Epithelial cell of alveolus of lung (primary cell): Measurements from ENCODE around the gene USE1. TPM values are rescaled to one million over a fixed set of nuclear protein-coding genes. Genes with fewer than 3 reads are reported as not detected.

Source experiments
- total RNA-seq: library from RNA; depleted of rRNA; stranded (reverse); fragments of >200 nt; gene quantifications from 2 replicates; pipeline ENCODE4 v1.2.1, GENCODE V29; 2015

Gene USE1
- total RNA-seq: 28.7 and 43.4 TPM in 2 replicates

GRCh38 chr19:17215127-17215971 lies at the start of gene USE1:
USE1 (plus strand) TSS chr19:17215357; CDS start chr19:17215406, 49 bp downstream.

GRCh38 chr19:17226002-17226933 lies 11.1 kb downstream of the USE1 start, which contains the start of gene OCEL1:
OCEL1 (plus strand) TSS chr19:17226226; CDS start chr19:17226248, 22 bp downstream.

GRCh38 chr19:17245535-17245984 lies 30.4 kb downstream of the USE1 start, which contains the start of gene NR2F6:
NR2F6 (minus strand) TSS chr19:17245919; CDS start chr19:17245220, 699 bp downstream.

GRCh38 chr19:17264641-17264979 lies 49.5 kb downstream of the USE1 start, which contains the start of gene USHBP1:
USHBP1 (minus strand) TSS chr19:17264745; CDS start chr19:17264299, 446 bp downstream.

GRCh38 chr19:17266975-17267788 lies 52.0 kb downstream of the USE1 start, which contains the start of gene BABAM1:
BABAM1 (plus strand) TSS chr19:17267443; CDS start chr19:17268807, 1,364 bp downstream.

Other genes with a start within 250 kb of the USE1 start
- gene CPAMD8, start 188.5 kb upstream of the USE1 start, total RNA-seq: 0.88 and 0.91 TPM in 2 replicates
- gene HAUS8, start 139.9 kb upstream of the USE1 start, total RNA-seq: 7.3 and 13.4 TPM in 2 replicates
- 40.6 and 51.3 TPM in 2 replicates for gene MYO9B, start 139.6 kb upstream of the USE1 start, total RNA-seq
- gene OCEL1, start 10.9 kb downstream of the USE1 start, total RNA-seq: 20.2 and 28.4 TPM in 2 replicates
- 76.9 and 86.4 TPM in 2 replicates for gene NR2F6, start 30.6 kb downstream of the USE1 start, total RNA-seq
- 0.26 TPM in 1 of 2 replicates, not detected in the other for gene USHBP1, start 49.4 kb downstream of the USE1 start, total RNA-seq
- 70.1 and 93.5 TPM in 2 replicates for gene BABAM1, start 52.1 kb downstream of the USE1 start, total RNA-seq
- 0.39 and 0.96 TPM in 2 replicates for gene ANKLE1, start 66.5 kb downstream of the USE1 start, total RNA-seq
- gene ABHD8, start 88.1 kb downstream of the USE1 start, total RNA-seq: 16.2 and 40.7 TPM in 2 replicates
- 48.2 and 57.6 TPM in 2 replicates for gene MRPL34, start 90.5 kb downstream of the USE1 start, total RNA-seq
- gene DDA1, start 94.2 kb downstream of the USE1 start, total RNA-seq: 18.8 and 22.9 TPM in 2 replicates
- 4.3 and 5.6 TPM in 2 replicates for gene ANO8, start 119.5 kb downstream of the USE1 start, total RNA-seq
- 11.2 and 18.1 TPM in 2 replicates for gene GTPBP3, start 122.2 kb downstream of the USE1 start, total RNA-seq
- 1.3 TPM in 1 of 2 replicates, not detected in the other for gene PLVAP, start 162.0 kb downstream of the USE1 start, total RNA-seq
- not detected in 2 replicates for gene CCDC194, start 178.8 kb downstream of the USE1 start, total RNA-seq
- gene BST2, start 190.3 kb downstream of the USE1 start, total RNA-seq: 2.8 and 6.7 TPM in 2 replicates
- gene MVB12A, start 204.7 kb downstream of the USE1 start, total RNA-seq: 91.5 and 97.4 TPM in 2 replicates
- 0.13 and 0.64 TPM in 2 replicates for gene TMEM221, start 233.3 kb downstream of the USE1 start, total RNA-seq
- gene NXNL1, start 245.6 kb downstream of the USE1 start, total RNA-seq: not detected in 2 replicates